Inferior parietal cortex (tissue), 1 donor: ENCODE results near the gene SH3BP5.

ENCODE experiments used
- DNase-seq: peaks from one replicate; pipeline ENCODE4 v3.0.0-alpha.2; 2016; ENCODE audit errors: extremely low spot score

Gene SH3BP5

DNA sequence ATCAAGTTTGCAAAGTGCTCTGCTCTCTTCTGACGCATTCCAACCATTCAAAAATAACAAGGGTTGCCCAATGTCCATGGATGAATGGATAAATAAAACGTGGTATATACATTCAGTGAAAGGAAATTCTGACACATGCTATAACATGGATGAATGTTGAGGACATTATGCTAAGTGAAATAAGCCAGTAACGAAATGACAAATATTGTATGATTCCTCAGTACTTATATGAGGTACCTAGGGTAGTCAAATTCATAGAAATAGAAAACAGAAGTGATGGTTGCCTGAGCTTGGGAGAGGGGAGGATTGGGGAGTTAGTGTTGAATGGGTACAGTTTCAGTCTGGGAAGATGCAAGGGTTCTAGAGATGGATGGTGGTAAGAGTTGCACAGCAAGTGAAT, 33.9 kb downstream of the SH3BP5 start:
- DNase-seq, result no peak

DNA sequence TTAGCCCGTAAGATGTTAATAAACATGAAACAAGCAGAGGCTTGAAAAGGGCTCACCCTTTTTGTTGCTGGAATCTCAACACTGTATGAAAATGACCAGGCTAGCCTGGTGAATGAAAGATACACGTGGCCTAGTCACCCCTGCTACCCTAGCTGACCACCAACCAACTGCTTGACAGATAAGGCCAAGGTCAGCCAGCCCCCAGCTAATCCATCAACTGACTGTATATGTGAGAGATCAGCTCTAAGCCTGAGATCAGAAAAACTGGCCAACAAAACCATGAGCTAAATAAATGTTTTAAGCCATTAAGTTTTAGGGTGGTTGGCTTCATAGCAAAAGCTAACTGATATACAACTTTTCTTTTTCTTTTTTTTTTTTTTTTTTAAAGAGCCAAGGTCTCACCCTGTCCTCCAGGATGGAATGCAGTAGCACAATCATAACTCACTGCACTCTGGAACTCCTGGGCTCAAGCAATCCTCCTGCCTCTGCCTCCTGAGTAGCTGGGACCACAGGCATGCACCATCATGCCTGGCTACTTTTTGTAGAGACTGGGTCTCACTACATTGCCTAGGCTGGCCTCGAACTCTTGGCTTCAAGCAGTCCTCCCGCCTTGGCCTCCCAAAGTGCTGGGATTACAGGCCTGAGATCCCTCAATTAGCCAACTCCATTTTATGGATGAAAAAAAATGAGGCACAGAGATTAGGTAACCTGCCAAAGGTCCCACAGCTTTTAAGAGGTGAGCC, 34.6 kb downstream of the SH3BP5 start:
- DNase-seq, result no peak

DNA sequence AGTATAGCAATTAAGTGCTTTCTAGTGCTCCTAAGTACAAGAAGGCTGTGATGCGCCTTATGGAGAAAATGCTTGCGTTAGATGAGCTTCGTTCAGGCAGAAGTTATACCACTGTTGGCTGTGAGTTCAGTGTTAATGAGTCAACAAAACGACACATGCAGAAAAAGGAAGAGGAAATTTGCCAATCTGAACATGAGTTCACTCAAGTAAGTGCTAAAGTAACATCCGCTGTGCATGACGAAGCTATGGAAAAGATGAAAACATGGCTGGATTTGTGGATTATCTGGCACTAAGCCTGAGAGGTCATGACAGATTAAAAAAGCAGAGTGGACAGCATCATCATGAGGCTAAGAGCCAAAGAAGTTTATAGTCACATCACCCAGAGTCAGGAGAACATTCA, 36.9 kb downstream of the SH3BP5 start:
- no peak for DNase-seq

DNA sequence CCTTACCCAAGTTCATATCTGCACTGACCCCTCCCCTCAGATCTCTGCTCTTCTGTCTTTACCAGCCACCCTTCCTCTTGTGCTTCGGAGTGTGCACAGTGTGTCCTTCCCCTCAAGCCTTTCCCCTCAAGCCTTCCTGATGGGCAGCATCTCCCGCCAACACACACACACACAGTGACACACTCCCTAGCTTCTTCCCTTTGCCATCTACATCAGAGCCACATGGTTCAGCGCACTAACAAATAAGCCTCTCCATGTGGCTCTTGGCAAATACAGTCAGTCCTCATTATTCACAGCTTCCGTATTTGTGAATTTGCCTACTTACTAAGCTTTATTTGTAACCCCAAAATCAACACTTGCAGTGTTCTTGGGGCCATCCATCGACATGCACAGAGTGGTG, 37.5 kb downstream of the SH3BP5 start:
- DNase-seq, result no peak

DNA sequence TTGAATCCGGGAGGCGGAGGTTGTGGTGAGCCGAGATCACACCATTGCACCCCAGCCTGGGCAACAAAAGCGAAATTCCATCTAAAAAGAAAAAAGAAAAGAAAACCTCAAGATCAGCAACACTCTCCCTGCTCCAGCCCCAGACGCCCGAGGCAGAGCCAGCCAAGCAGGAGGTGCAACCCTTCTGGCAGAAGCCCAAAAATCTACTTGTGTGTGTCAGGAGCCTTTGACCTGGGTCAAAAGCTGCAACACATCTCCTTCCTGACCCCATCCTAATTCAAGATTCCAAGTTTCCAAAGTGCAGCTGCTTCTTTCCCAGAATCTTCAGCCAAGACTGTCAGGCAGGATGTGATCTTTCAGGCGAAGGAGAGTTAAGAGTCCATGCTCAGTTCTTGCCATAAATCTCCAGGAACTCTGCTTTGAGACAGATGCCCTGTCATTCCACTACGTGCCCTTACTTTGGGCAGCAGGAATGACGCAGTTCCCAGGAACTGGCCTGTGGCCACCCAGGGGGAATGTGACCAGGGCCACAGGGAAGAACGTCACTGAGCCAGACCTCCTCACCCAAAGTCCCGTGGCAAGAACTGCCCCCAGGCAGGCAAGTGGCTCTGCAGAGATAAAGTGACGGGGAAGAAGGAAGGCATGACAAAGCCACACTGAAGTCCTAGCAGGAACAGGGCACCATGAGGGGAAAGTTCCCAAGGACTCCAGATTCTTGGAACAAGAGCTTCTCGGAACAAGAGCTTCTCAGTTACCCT, 39.4 kb downstream of the SH3BP5 start:
- no peak for DNase-seq

DNA sequence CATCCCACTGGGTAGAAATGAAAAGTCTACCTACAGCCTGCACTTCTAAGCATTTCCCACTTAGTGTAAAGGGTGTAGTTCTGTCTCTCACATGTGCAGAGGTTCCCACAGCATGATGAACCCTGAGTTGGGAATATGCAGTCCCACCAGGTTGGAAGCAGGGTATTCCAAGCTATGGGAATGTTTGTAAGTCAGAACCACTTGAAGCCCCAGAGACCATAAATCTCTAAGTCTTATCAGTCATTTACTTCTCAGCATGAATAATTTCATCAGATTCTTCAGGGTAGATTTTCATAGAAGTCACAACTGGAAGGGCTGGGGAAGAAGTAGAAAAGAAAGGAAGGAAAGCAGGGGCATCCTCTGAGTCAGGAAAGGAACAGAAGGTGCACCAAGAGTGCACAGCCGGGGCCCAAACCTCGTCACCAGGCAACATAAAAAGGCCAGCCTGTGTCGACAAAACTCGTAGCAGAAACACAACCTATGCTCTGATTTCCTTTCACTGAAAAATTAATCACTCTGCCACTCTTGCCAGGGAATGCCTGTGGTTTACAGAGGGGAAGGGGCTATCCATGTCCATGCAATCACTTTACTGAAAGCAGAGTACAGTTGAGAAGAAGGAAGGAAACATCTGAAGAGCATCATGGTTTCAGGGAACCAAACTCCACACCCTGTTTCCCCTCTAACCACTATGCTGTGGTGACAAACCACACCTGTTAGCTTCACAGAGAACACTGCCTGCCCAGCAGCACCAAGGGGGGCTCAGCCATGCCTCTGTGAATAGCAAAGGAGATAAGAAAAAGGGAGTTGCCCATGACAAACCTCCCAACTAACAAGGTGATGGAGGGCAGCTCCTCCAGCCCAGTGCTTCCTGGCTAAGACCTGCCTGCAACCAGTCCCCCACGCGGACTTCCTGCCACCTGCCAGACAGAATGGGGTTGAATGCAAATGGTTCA, 40.5 kb downstream of the SH3BP5 start:
- DNase-seq, result no peak

DNA sequence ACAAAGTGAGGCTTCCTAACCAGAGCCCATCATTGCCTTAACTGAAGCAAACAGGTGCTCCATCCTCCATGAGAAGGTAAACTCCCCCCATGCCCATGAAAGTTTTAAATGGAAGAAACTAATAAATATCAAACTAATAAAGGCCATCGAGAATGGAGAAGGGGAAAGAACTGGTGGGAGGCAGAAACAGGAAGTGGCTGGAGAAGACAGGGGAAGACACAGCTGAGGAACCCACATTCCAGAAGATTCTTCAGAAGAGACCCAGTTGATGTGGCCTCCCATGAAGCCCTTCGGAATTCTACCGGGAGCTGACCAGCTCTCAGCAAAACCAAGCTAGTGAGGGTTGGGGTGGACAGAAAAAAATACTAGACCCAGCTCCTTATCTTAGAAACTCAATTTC, 41.6 kb downstream of the SH3BP5 start:
- DNase-seq, result no peak

DNA sequence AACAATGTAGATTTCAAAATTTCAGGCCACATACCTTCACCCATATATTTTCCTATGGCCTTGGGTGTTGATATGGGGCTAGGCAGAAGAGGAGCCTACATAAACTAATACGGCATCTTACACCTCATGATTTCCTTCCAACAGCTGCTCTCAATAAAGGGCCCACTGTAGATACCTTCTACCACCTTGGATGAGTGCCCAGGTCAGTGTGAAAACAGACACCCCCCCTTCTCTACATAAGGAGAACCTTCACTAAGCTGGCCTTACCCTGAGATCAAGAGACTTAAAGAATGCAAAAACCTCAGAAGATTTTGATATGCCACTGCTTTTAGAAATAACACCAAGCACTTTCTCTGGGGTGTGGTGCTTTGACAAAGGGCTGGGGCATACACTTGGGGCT, 42.7 kb downstream of the SH3BP5 start:
- DNase-seq, result no peak

DNA sequence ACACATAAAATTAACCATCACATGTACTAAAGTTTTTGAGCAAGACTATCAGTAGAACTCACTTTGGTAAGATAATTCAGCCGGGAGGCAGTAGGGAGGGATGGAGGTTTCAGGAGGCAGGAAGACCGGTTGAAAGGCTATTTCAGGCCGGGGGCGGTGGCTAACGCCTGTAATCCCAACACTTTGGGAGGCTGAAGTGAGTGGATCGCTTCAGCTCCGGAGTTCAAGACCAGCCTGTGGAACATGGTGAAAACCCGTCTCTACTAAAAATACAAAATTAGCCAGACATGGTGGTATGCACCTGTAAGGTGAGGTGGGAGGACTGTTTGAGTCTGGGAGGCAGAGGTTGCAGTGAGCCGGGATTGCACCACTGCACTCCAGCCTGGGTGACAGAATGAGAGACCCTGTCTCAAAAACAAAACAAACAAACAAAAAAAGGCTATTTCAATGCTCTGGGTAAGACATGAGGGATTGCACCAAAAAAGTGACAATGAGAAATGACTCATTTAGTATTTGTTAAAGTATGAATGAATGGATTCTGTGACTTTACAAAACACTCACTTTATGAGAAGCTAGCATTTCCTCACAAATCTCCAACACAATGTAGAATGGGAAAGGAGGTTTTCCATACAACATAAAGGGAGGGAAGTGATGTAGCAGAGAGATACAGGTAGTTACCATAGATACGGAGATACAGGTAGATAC, 43.9 kb downstream of the SH3BP5 start:
- DNase-seq, result no peak

DNA sequence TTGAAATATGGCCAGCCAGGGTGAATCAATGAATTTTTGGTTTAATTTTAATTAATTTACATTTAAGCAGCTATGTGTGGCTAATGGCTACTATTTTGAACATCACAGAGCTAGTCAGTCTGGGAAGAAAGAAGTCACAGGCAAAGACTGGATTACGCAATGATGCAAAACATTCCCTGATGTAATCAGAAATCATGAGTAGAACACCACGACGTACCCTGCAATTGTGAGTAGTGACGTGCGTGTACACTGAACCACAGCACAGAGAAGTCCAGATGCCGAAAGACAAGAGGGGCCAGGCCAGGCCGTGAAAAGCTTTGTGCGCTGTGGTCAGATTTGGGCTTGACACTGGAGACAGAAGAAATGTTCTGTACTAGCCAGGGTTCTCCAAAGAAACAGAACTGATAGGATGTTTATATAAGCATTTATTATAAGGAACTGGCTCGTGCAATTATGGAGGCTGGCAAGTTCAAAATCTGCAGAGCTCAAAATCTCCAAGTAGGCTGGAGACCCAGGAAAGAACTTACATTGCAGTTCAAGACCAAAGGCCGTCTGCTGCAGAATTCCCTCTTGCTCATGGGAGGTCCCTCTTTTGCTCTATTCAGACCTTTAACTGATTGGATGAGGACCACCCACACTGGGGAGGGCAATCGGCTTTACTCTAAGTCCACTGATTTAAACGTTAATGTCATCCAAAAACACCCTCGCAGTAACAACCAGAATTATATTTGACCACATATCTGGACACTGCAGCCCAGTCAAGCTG, 44.6 kb downstream of the SH3BP5 start:
- DNase-seq, result no peak

DNA sequence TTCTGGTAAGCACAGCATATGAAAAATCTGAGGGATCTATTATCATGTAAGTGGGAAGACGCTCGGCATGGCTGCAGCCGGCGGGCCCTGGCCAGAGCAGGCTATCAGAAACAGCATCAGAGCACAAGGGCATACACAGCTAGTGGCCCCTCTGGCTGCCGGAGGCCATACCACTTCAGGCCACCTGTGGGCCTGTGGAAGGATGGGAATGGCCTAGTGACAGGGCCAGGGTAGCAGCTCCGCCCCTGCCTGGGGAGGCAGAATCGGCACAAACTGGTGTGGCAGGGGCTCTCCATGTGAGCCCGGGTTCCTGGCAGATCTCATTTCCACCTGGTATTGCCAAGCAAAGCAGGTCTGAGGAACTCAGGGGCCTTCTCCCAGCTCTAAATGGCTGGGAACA, 46.4 kb downstream of the SH3BP5 start:
- DNase-seq, result no peak

DNA sequence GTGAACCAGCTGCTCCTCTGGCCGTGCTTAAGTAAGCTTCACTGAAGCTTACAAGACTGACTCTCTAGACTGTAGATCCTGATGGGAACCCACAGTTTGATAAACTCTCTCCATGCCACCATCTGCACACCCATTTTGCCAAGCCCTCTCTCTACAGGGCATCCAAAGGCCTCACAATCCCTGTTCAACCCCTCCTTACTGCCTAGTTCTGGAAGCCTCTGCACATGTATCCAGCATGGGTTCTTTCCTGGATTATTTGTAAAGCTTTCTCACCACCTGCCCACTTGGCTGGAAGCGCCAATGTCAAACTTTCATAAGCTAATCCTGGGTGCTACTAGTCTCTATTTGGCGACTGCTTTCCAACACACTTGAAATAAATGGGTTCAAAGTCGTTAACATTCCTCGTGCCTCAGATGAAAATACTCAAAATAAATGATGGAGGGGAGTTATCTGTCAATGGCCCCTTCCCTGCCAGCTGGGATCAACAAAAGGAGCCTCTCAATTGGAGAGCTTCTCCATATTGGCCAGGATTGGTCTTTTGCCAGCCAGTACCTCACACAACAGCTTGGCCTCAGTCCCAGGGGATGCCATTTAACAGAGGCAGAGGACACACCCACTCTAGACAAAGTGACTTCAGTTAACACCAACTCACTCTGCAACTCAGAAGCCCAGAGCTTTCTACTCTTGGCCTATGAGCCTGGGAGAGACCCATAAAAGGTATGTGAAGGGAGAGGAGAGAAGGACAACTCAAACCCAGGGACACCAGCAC, 48.1 kb downstream of the SH3BP5 start:
- DNase-seq, result no peak

DNA sequence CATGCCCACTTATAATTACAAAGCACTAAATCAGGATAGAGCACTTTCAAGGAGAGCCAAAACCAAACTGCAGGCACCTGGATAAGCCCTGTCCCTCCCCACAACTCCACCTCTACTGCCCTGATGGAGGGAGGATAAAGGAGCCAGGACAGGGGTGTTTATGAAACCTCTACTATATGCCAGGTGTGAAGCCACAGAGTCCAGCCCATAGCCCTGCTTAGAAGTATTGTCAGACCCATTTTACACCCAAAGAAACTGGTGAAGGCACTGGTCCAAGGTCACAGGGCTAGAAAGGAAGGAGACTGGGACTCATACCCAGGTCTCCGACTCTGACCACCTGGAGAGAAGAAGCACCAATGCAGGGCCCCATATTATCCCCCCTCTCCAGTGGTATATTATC, 48.7 kb downstream of the SH3BP5 start:
- no peak for DNase-seq

DNA sequence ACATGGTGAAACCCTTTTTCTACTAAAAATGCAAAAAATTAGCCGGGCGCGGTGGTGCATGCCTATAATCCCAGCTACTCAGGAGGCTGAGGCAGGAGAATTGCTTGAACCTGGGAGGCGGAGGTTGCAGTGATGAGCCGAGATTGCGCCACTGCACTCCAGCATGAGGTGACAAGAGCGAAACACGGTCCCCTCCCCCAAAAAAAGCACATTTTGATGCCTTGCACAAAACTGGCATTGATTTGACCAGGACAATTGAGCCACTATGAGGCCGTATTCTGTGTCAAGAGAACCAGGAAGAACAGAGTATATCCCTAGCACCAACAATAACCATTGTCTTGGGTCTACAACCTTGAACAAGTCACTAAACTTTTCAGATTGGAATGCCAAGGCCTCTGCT, 50.6 kb downstream of the SH3BP5 start:
- DNase-seq, result peak; percentile 69

DNA sequence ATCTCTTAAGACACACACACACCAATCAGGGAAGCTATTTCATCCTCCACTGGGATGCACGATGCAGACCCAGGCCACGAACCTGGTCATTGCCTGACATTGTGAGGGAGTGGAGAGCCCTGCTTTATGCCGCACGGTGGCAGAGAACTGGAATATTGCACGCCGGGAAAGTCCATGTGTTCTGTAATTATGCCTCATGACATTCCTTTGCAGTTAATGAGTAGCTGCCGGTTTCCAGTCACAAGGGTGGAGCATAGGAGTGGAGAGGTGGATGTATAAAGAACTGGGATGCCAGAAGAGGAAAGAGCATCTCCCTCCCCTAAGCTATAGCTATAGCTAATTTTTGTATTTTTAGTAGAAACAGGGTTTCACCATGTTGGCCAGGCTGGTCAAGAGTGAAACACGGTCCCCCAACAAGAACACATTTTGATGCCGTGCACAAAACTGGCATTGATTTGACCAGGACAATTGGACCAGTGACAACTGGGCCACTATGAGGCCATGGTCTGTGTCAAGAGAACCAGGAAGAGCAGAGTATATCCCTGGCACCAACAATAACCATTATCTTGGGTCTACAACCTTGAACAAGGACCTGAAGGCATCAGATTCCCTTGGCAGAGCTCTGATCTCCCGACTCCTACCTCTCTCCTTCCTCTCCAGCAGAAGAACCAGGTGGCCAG, 51.4 kb downstream of the SH3BP5 start:
- no peak for DNase-seq

DNA sequence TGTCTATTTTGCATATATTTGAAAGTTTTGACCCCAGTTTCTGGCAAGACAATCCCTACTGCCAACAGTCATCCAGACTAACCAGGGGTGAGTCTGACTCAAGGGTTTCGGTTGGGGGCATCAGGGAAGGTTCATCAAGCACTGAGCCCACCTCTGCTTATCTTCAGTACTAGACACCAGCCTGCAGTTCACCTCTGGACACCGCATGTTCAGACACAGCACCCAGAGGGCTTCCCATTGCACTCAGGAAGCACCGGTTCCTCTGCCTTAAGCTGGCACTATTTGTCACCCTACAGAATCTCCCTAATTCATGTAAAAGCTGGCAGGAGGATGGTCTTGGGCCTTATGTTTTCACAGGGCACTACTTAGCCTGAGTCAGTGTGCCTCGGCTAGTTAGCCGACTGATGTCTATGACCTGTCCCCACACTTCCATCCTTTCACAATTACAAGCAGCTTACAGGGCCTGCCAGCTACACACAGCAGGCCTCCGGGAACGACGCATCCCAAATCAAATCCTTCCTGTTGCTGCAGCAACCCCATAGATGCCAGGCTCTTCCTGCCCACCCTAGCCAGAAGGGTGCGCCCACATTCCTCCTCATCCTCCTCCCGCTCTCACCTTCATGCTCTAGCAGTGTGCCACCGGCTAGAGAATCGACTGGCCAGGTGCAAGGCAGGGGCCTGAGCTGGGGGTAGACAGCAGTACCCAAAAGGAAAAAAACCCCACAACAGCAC, 52.5 kb downstream of the SH3BP5 start:
- DNase-seq, result no peak

DNA sequence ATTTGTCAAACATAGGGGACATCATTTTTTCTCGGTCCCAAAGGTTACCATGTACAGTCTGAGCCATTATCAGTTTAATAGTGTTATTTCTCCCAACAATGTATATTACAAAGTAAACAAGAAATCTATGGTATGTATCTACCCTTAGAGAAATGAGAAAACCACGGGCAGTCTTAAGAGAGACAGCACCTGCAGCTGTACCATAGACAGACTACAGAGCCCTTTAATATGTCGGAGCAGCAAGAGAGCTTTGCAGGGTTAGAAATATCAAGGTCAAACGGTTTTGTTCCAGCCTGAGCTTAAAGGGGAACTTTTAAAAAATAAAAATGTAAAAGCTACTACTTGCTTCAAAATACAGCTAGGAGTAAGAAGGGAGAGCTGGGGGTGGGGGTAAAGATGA, 53.2 kb downstream of the SH3BP5 start:
- no peak for DNase-seq

DNA sequence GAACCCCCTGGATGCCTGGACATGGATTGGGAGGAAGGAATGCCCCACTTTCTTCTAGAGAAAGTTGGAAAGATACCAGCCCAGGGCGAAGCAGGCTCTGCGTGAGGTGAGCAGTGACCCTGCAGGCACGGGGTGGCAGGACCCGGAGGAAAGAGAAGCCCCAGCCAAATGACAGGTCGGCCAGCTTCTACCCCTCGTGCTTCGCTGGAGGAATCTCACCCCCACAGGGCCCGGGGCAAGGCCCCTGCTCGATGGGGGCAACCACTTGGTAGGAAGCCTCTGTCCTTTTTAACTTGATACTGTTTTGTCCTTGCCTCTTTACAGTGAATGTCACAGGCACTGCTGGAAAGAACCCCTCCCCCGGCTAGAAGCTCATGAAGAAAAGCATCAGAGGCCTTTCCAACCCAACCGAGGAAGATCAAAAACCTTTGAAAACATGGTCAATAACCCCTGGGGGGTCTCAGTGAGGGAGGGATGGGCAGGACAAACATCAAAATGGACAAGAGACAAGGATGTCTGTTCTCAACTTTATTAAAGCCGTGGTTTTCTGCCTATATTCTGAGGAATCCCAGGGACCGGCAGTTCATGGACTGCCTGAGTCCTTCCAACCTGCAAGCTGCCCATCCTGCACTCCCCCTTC, 54.4 kb downstream of the SH3BP5 start:
- DNase-seq, result no peak
